Activated B cell treated with CpG ODN at 0.5 μM for 24 hours (primary cell): Measurements from ENCODE around the gene EIF4G1. TPM values are rescaled to one million over a fixed set of nuclear protein-coding genes. Genes with fewer than 3 reads are reported as not detected.

Source experiments
- ATAC-seq: fragments of 200-7000 bp; cut with Tn5 transposase; one replicate; pipeline ENCODE4 v1.10.0; 2021; ENCODE audit warnings: low read depth, mild to moderate bottlenecking, moderate library complexity
- CTCF ChIA-PET: fragments of 350-600 bp; sonication (Branson Sonifier 250); formaldehyde crosslinking; loops from one replicate; lab custom pipeline; 2021; ENCODE audit warnings: antibody characterized with exemption; lab: Charles Lee
- POLR2A ChIA-PET: fragments of 350-600 bp; sonication (Branson Sonifier 250); formaldehyde crosslinking; loops from one replicate; lab custom pipeline; 2021; ENCODE audit warnings: antibody characterized with exemption; lab: Charles Lee
- DNase-seq: peaks from one replicate; pipeline ENCODE4 v3.0.0; 2022
- H3K27ac Mint-ChIP-seq: one replicate; pipeline ENCODE4 v1.8.0; 2020; ENCODE audit warnings: mixed read lengths
- H3K27me3 Mint-ChIP-seq: one replicate; pipeline ENCODE4 v1.8.0; 2021; ENCODE audit warnings: mixed read lengths
- H3K36me3 Mint-ChIP-seq: one replicate; pipeline ENCODE4 v1.8.0; 2021; ENCODE audit warnings: low read depth, mixed read lengths
- H3K4me1 Mint-ChIP-seq: one replicate; pipeline ENCODE4 v1.8.0; 2021; ENCODE audit warnings: mixed read lengths
- H3K4me3 Mint-ChIP-seq: one replicate; pipeline ENCODE4 v1.8.0; 2020; ENCODE audit warnings: mild to moderate bottlenecking, mixed read lengths
- H3K9me3 Mint-ChIP-seq: one replicate; pipeline ENCODE4 v1.8.0; 2020; ENCODE audit warnings: mixed read lengths
- CTCF ChIP-seq: fragments of 200-600 bp; IDR thresholded peaks from one replicate; pipeline ENCODE4 v1.8.0; 2022; ENCODE audit warnings: antibody characterized with exemption, mild to moderate bottlenecking
- intact Hi-C: fragments of 100-400 bp; cut with micrococcal nuclease; formaldehyde crosslinking; loops from one replicate; pipeline ENCODE4 v1.15.1; 2024
- total RNA-seq: library from RNA; stranded (reverse); gene quantifications from 2 replicates; pipeline ENCODE4 v1.2.3, GENCODE V29; 2022

EIF4G1 gene
- total RNA-seq, 1 donor from 2014 or later = 319 TPM

DNA sequence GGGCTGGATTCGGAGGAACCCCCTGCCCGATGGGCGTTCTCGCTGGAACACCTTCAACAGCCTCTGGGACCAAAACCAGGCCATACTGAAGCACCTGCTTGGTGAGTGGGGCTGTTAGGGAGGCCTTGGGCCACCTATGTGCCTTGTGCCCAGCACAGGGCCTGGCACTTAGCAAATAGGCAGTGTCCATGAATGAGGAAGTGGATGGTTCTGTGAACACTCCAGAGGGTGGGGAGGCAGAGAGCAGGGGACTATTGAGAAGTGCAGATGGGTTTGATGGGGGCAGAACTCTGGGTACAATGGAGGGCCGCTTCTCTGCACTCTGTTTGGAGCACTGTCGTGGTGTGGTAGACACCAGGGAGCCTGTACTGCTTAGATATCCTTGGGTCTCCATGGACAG, 37.0 kb upstream of the EIF4G1 start:
- H3K4me1 Mint-ChIP-seq = peaks cover 3% of the 10 kb centered on the region
- ChIA-PET CTCF (no interaction called here), POLR2A (interaction anchor here (0.5 kb wide), 1 partner anchor 237 kb away, joined by 5 read pairs; no protein-coding TSS in a partner anchor)
- DNase-seq = no peak
- no peaks in the 10 kb centered on the region for H3K9me3 Mint-ChIP-seq
- intact Hi-C loops = no loop called here
- H3K4me3 Mint-ChIP-seq = no peak overlapping the region
- H3K27ac Mint-ChIP-seq = no peak overlapping the region
- ATAC-seq = no peak
- no peak for TF ChIP-seq CTCF
- peaks cover 36% of the 10 kb centered on the region for H3K27me3 Mint-ChIP-seq
- no peaks in the 10 kb centered on the region for H3K36me3 Mint-ChIP-seq

DNA sequence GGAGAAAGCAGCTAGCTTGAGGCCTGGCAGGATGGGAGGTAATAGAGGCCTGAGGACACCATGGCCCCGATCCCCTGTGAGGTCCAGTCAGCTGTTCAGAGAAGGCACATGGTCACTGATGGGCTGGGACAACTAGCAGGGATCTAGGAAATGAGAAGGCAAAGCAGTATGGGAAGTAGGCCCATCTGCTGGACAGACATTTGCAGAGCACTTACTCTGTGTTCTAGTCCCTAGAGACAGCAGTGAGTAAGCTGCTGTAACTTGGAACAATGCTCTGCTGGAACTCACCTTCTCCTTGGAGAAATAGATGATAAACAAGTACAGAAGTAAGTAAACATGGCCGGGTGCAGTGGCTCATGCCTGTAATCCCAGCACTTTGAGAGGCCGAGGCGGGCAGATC, 31.5 kb upstream of the EIF4G1 start:
- Mint-ChIP-seq H3K4me3 (no peak overlapping the region), H3K36me3 (no peaks in the 10 kb centered on the region), H3K4me1 (no peaks in the 10 kb centered on the region), H3K27me3 (peaks cover 16% of the 10 kb centered on the region), H3K9me3 (no peaks in the 10 kb centered on the region), H3K27ac (no peak overlapping the region)
- ATAC-seq (no peak), DNase-seq (no peak)
- CTCF ChIA-PET = interaction anchor here (0.7 kb wide), 1 partner anchor 56 kb away, joined by 3 read pairs; no protein-coding TSS in a partner anchor
- intact Hi-C loops = no loop called here
- no peak for TF ChIP-seq CTCF
- POLR2A ChIA-PET = no interaction called here

DNA sequence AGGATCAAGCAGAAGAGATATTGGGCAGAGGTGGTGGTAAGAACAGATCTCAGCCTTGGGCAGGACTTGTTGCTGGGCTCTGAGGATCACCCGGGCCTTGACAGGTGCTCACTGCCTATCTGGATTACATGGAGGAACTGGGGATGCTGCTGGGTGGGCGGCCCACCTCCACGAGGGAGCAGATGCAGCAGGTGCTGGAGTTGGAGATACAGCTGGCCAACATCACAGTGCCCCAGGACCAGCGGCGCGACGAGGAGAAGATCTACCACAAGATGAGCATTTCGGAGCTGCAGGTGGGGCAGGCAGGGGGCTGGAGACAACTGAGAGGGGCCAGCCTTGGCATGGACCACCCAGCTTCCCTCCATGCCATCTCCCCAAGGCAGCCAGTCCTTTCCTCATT, 30.7 kb upstream of the EIF4G1 start:
- no peak overlapping the region for H3K27ac Mint-ChIP-seq
- peaks cover 12% of the 10 kb centered on the region for H3K27me3 Mint-ChIP-seq
- H3K9me3 Mint-ChIP-seq = no peaks in the 10 kb centered on the region
- H3K4me3 Mint-ChIP-seq = no peak overlapping the region
- no peak for DNase-seq
- no peak for TF ChIP-seq CTCF
- ChIA-PET POLR2A (no interaction called here), CTCF (no interaction called here)
- intact Hi-C loops = no loop called here
- H3K36me3 Mint-ChIP-seq = no peaks in the 10 kb centered on the region
- no peak for ATAC-seq
- no peaks in the 10 kb centered on the region for H3K4me1 Mint-ChIP-seq

DNA sequence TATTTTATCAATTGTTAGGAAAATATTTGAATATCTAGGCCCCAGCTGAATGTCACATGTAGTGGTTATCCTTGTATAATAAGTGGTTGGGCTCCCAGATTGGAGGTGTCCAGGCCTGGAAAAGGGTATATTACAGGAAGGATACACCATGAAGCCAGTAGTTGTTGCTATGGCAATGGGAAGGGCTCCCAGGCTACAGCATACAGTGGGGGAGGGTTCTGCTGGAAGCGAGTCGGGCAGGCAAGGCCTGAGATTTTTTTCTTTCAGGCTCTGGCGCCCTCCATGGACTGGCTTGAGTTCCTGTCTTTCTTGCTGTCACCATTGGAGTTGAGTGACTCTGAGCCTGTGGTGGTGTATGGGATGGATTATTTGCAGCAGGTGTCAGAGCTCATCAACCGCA, 29.7 kb upstream of the EIF4G1 start:
- H3K36me3 Mint-ChIP-seq = no peaks in the 10 kb centered on the region
- no peak for TF ChIP-seq CTCF
- intact Hi-C loops = loop anchor here (1.0 kb wide), 1 partner anchor 57 kb away; no protein-coding TSS in a partner anchor
- peaks cover 3% of the 10 kb centered on the region for H3K4me1 Mint-ChIP-seq
- no peak overlapping the region for H3K27ac Mint-ChIP-seq
- ATAC-seq (peak; percentile 7), DNase-seq (no peak)
- no peak overlapping the region for H3K4me3 Mint-ChIP-seq
- H3K9me3 Mint-ChIP-seq = no peaks in the 10 kb centered on the region
- ChIA-PET CTCF (no interaction called here), POLR2A (no interaction called here)
- peaks cover 10% of the 10 kb centered on the region for H3K27me3 Mint-ChIP-seq

DNA sequence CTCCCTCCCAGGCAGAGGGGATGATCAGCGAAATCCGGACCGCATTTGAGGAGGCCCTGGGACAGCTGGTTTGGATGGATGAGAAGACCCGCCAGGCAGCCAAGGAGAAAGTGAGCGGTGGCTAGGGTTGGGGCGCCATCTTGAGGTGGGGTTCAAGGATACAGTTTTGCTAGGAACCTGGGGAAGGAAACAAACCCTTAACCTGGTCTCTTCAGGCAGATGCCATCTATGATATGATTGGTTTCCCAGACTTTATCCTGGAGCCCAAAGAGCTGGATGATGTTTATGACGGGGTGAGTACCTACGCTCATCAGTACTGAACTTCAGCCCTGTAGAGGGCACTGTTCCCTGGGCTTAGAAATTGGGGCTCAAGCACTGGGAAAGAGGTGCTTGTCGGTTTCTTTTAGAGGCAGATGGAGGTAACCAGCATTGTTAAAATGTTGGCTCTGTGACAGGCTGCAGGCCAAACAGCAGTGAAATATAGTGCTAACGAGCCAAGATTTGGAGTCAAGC, 24.9 kb upstream of the EIF4G1 start:
- H3K4me3 Mint-ChIP-seq = no peak overlapping the region
- H3K4me1 Mint-ChIP-seq = peaks cover 3% of the 10 kb centered on the region
- ATAC-seq (peak; percentile 65), DNase-seq (peak; percentile 30)
- H3K27me3 Mint-ChIP-seq = peaks cover 15% of the 10 kb centered on the region
- no peak for TF ChIP-seq CTCF
- ChIA-PET POLR2A (no interaction called here), CTCF (interaction anchor here (1.2 to 3.5 kb wide), 3 partner anchors 27 to 393 kb away, joined by 3 to 15 read pairs (median 12); no protein-coding TSS in a partner anchor)
- no peaks in the 10 kb centered on the region for H3K9me3 Mint-ChIP-seq
- H3K36me3 Mint-ChIP-seq = no peaks in the 10 kb centered on the region
- no peak overlapping the region for H3K27ac Mint-ChIP-seq
- intact Hi-C loops = loop anchor here (1.0 to 2.0 kb wide), 4 partner anchors 39 to 394 kb away; no protein-coding TSS in a partner anchor
